Prostate gland (tissue), 2 donors: ENCODE measurements around the gene PDE8A.

Experiments used
- POLR2A ChIP-seq: fragments of 450-650 bp; IDR thresholded peaks from one replicate; pipeline ENCODE4 v1.6.1; 2016; ENCODE audit warnings: antibody characterized with exemption, mild to moderate bottlenecking
- TF ChIP-seq, protein P1 (sequence below), 4 experiments: fragments of 200-600 bp in 2 of 4; fragments of 450-650 bp in 2 of 4; sonication (generic) in 2 of 4; IDR thresholded peaks; 1 replicate in 3 of 4; 2 replicates in 1 of 4; pipeline ENCODE4 v1.5.1; 2016 to 2019; ENCODE audit warnings: antibody characterized with exemption in 4 of 4, mild to moderate bottlenecking in 2 of 4, moderate library complexity in 2 of 4

DNA sequence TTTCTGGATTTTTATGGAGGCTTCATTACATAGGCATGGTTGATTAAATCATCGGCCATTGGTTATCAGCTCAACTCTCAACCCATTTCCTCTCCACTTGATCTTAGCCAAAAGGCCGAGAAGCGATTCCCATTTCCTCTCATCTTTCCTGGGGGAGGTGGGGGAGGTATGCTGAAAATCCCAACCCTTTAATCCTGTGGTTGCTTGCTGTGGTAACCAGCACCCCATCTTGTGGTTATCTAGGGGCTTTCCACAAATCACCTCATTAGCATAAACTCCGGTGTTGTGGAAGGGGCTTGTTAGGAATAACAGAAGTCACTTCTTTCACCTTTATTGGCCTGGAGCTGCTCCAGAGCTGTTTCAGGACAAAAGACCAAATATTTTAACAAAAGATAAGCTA lies 20.9 kb downstream of the PDE8A start:
- TF ChIP-seq, protein P1, sequence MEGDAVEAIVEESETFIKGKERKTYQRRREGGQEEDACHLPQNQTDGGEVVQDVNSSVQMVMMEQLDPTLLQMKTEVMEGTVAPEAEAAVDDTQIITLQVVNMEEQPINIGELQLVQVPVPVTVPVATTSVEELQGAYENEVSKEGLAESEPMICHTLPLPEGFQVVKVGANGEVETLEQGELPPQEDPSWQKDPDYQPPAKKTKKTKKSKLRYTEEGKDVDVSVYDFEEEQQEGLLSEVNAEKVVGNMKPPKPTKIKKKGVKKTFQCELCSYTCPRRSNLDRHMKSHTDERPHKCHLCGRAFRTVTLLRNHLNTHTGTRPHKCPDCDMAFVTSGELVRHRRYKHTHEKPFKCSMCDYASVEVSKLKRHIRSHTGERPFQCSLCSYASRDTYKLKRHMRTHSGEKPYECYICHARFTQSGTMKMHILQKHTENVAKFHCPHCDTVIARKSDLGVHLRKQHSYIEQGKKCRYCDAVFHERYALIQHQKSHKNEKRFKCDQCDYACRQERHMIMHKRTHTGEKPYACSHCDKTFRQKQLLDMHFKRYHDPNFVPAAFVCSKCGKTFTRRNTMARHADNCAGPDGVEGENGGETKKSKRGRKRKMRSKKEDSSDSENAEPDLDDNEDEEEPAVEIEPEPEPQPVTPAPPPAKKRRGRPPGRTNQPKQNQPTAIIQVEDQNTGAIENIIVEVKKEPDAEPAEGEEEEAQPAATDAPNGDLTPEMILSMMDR (IDR thresholded peaks at IDR 0.05): no peak
- no peak for TF ChIP-seq POLR2A
